ENCODE data around the gene HTRA1.

HTRA1 gene

DNA sequence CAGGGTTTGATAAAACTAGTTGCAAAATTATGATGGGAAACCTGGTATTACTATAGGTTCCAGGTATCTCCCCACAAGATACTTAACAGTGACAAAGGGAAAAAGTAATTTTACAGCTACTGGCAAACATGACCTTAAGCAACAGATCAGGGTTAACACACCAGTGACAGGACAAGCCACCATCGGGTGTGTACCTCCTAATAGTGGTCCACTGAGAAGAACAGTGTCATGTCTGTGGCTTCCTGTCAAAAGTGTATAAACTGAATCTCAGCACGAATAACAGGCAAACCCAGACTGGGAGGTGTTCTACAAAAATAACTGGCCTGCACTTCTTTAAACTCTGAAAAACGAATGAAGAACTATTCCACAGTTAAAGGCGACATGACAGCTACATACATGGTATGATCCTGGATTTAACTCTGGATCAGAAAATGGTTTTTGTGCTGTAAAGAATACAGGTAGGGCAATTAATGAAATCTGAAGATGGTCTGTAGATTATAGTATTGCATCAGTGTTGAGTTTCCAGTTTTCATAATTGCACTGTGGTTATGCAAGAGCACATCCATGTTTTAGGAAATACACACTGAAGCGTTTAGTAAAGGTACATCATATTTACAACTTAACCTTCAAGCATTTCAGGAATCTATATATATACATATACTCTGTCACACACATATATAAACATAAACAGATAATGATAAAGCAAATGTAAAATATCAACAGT lies 38.9 kb upstream of the HTRA1 start:
- no peak overlapping the region for H2AFZ ChIP-seq (ENCODE audit: low read length)
- H2BK120ac ChIP-seq (ENCODE audit: low read depth, low read length): no peak overlapping the region
- no peak overlapping the region for H2BK12ac ChIP-seq (ENCODE audit: low read length)
- H3K4me1 ChIP-seq (ENCODE audit: control insufficient read depth in 2 of 2, insufficient read depth in 1 of 2, low read depth in 1 of 2, low read length in 2 of 2): no peaks in the 10 kb centered on the region
- H3K14ac ChIP-seq (ENCODE audit: low read length): no peak overlapping the region
- H3K36me3 ChIP-seq (replicated peaks in 1 of 2; ENCODE audit: control insufficient read depth in 2 of 2, insufficient read depth in 2 of 2, low read length in 2 of 2): peaks cover 2 to 40% of the 10 kb centered on the region in 2 donors
- H2BK15ac ChIP-seq (ENCODE audit: low read length): no peak overlapping the region
- H2BK5ac ChIP-seq (ENCODE audit: low read length): no peak overlapping the region
- H3K4me2 ChIP-seq (ENCODE audit: insufficient read depth, low read length, poor library complexity, severe bottlenecking): no peak overlapping the region
- H3K27me3 ChIP-seq (ENCODE audit: control insufficient read depth in 3 of 3, insufficient read depth in 3 of 3, low read depth in 1 of 3, low read length in 3 of 3): no peaks in the 10 kb centered on the region
- H4K91ac ChIP-seq (ENCODE audit: low read depth, low read length, poor library complexity): no peak overlapping the region
- H3K18ac ChIP-seq (ENCODE audit: low read length): no peak overlapping the region
- H4K8ac ChIP-seq (ENCODE audit: low read depth, low read length): no peak overlapping the region
- H3K4me3 ChIP-seq (ENCODE audit: low read length in 2 of 2): no peak overlapping the region
- DNase-seq (ENCODE audit: low spot score): no peak
- no peaks in the 10 kb centered on the region for H3K9me3 ChIP-seq (replicated peaks in 1 of 2; ENCODE audit: control insufficient read depth in 2 of 2, insufficient read depth in 1 of 2, low read depth in 1 of 2, low read length in 2 of 2)
- no peak overlapping the region for H3K4ac ChIP-seq (ENCODE audit: low read length)
- no peaks in the 10 kb centered on the region for H3K79me1 ChIP-seq (ENCODE audit: low read depth, low read length)
- no peak overlapping the region for H3K9ac ChIP-seq (ENCODE audit: low read depth, low read length, poor library complexity)
- H3K27ac ChIP-seq (replicated peaks; ENCODE audit: low read length): no peak overlapping the region
- WGBS, 2 donors (ENCODE audit: extremely low coverage in 2 of 2, insufficient read length in 2 of 2, insufficient replicate concordance in 1 of 2): no CpG with 5 or more reads among the region's 5 CpGs
- no peak overlapping the region for H2AK5ac ChIP-seq (ENCODE audit: low read depth, low read length)
- no peak overlapping the region for H3K23ac ChIP-seq (ENCODE audit: low read depth, low read length, poor library complexity)

DNA sequence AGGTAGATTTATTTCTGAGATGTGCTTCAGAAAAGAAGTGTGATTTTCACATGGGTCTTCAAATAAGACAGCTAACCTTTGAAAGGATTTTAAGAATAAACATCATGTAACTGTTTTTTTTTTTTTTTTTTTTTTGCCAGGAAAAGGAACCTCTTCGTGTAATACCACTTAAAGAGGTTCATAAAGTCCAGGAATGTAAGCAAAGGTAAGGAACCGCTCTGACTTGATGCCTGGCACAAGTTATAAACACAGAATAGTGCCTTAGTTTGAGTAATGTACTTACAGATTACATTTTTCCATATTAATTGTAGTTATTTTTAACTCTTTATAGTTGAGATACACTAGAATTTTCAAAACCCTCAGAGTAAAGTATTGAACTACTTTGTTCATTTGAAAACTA lies 37.3 kb upstream of the HTRA1 start:
- Histone ChIP-seq H3K14ac (ENCODE audit: low read length) (no peak overlapping the region), H2AK5ac (ENCODE audit: low read depth, low read length) (no peak overlapping the region), H2BK15ac (ENCODE audit: low read length) (no peak overlapping the region), H3K9ac (ENCODE audit: low read depth, low read length, poor library complexity) (no peak overlapping the region), H3K4me3 (ENCODE audit: low read length in 2 of 2) (no peak overlapping the region), H3K18ac (ENCODE audit: low read length) (no peak overlapping the region), H3K23ac (ENCODE audit: low read depth, low read length, poor library complexity) (no peak overlapping the region), H4K91ac (ENCODE audit: low read depth, low read length, poor library complexity) (no peak overlapping the region), H2AFZ (ENCODE audit: low read length) (no peak overlapping the region), H3K79me1 (ENCODE audit: low read depth, low read length) (no peaks in the 10 kb centered on the region), H2BK5ac (ENCODE audit: low read length) (no peak overlapping the region), H3K27me3 (ENCODE audit: control insufficient read depth in 3 of 3, insufficient read depth in 3 of 3, low read depth in 1 of 3, low read length in 3 of 3) (no peaks in the 10 kb centered on the region), H3K36me3 (replicated peaks in 1 of 2; ENCODE audit: control insufficient read depth in 2 of 2, insufficient read depth in 2 of 2, low read length in 2 of 2) (peaks cover 2 to 44% of the 10 kb centered on the region in 2 donors), H3K27ac (replicated peaks; ENCODE audit: low read length) (no peak overlapping the region), H2BK120ac (ENCODE audit: low read depth, low read length) (no peak overlapping the region), H2BK12ac (ENCODE audit: low read length) (no peak overlapping the region), H4K8ac (ENCODE audit: low read depth, low read length) (no peak overlapping the region), H3K4me1 (ENCODE audit: control insufficient read depth in 2 of 2, insufficient read depth in 1 of 2, low read depth in 1 of 2, low read length in 2 of 2) (no peaks in the 10 kb centered on the region), H3K4me2 (ENCODE audit: insufficient read depth, low read length, poor library complexity, severe bottlenecking) (no peak overlapping the region), H3K9me3 (replicated peaks in 1 of 2; ENCODE audit: control insufficient read depth in 2 of 2, insufficient read depth in 1 of 2, low read depth in 1 of 2, low read length in 2 of 2) (no peaks in the 10 kb centered on the region), H3K4ac (ENCODE audit: low read length) (no peak overlapping the region)
- WGBS, 2 donors (ENCODE audit: extremely low coverage in 2 of 2, insufficient read length in 2 of 2, insufficient replicate concordance in 1 of 2): no CpG with 5 or more reads among the region's 2 CpGs
- no peak for DNase-seq (ENCODE audit: low spot score)

DNA sequence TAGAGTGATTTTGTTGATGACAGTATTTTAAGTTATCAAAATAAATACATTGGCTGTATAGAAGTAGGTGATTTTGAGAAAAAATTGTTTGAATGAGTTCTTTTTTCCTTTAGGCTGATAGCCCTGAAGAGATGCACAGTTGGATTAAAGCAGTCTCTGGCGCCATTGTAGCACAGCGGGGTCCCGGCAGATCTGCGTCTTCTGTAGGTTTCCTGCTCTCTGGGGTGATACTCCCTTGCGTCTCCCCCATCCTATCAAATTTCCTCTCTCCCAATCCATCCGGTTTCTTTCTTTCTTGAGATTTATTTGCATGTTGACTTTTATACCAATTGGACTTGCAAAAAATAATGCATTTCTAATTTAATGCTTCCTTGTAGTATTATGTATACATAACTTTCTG lies 34.5 kb upstream of the HTRA1 start:
- no peak overlapping the region for H3K14ac ChIP-seq (ENCODE audit: low read length)
- H2BK12ac ChIP-seq (ENCODE audit: low read length): no peak overlapping the region
- H3K79me1 ChIP-seq (ENCODE audit: low read depth, low read length): no peaks in the 10 kb centered on the region
- no CpG with 5 or more reads among the region's 6 CpGs for WGBS, 2 donors (ENCODE audit: extremely low coverage in 2 of 2, insufficient read length in 2 of 2, insufficient replicate concordance in 1 of 2)
- H3K18ac ChIP-seq (ENCODE audit: low read length): no peak overlapping the region
- no peak overlapping the region for H3K4me3 ChIP-seq (ENCODE audit: low read length in 2 of 2)
- no peak overlapping the region for H3K4me2 ChIP-seq (ENCODE audit: insufficient read depth, low read length, poor library complexity, severe bottlenecking)
- no peak overlapping the region for H3K9ac ChIP-seq (ENCODE audit: low read depth, low read length, poor library complexity)
- no peaks in the 10 kb centered on the region for H3K27me3 ChIP-seq (ENCODE audit: control insufficient read depth in 3 of 3, insufficient read depth in 3 of 3, low read depth in 1 of 3, low read length in 3 of 3)
- H4K8ac ChIP-seq (ENCODE audit: low read depth, low read length): no peak overlapping the region
- H3K4me1 ChIP-seq (ENCODE audit: control insufficient read depth in 2 of 2, insufficient read depth in 1 of 2, low read depth in 1 of 2, low read length in 2 of 2): no peaks in the 10 kb centered on the region
- DNase-seq (ENCODE audit: low spot score): no peak
- H3K23ac ChIP-seq (ENCODE audit: low read depth, low read length, poor library complexity): no peak overlapping the region
- H2BK120ac ChIP-seq (ENCODE audit: low read depth, low read length): no peak overlapping the region
- no peaks in the 10 kb centered on the region for H3K9me3 ChIP-seq (replicated peaks in 1 of 2; ENCODE audit: control insufficient read depth in 2 of 2, insufficient read depth in 1 of 2, low read depth in 1 of 2, low read length in 2 of 2)
- no peak overlapping the region for H2AFZ ChIP-seq (ENCODE audit: low read length)
- no peak overlapping the region for H2BK15ac ChIP-seq (ENCODE audit: low read length)
- H2AK5ac ChIP-seq (ENCODE audit: low read depth, low read length): no peak overlapping the region
- no peak overlapping the region for H3K4ac ChIP-seq (ENCODE audit: low read length)
- H3K36me3 ChIP-seq (replicated peaks in 1 of 2; ENCODE audit: control insufficient read depth in 2 of 2, insufficient read depth in 2 of 2, low read length in 2 of 2): peaks cover 7 to 45% of the 10 kb centered on the region in 2 donors
- no peak overlapping the region for H4K91ac ChIP-seq (ENCODE audit: low read depth, low read length, poor library complexity)
- H2BK5ac ChIP-seq (ENCODE audit: low read length): no peak overlapping the region
- H3K27ac ChIP-seq (replicated peaks; ENCODE audit: low read length): no peak overlapping the region

DNA sequence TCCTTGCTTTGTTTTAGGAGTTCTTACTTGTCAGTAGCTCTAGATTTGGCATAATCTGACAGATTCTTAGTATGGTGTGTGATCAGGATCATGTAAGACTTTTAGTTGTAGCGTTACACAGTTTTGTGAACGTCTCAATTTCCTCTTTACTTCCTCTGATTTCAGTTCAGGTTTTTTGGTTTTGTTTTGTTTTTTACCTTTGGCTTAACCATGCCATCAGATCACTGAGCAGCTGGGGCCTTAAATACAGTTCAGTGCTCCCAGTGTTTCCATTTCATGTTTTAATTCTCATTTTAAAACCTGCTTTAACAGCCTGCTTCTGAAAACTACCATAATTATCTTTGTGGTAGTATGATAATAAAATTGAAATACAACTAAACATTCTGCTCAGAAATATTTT lies 34.1 kb upstream of the HTRA1 start:
- H4K8ac ChIP-seq (ENCODE audit: low read depth, low read length): no peak overlapping the region
- no peaks in the 10 kb centered on the region for H3K79me1 ChIP-seq (ENCODE audit: low read depth, low read length)
- no CpG with 5 or more reads among the region's 2 CpGs for WGBS, 2 donors (ENCODE audit: extremely low coverage in 2 of 2, insufficient read length in 2 of 2, insufficient replicate concordance in 1 of 2)
- H3K9ac ChIP-seq (ENCODE audit: low read depth, low read length, poor library complexity): no peak overlapping the region
- no peak overlapping the region for H4K91ac ChIP-seq (ENCODE audit: low read depth, low read length, poor library complexity)
- H3K4me2 ChIP-seq (ENCODE audit: insufficient read depth, low read length, poor library complexity, severe bottlenecking): no peak overlapping the region
- no peaks in the 10 kb centered on the region for H3K9me3 ChIP-seq (replicated peaks in 1 of 2; ENCODE audit: control insufficient read depth in 2 of 2, insufficient read depth in 1 of 2, low read depth in 1 of 2, low read length in 2 of 2)
- no peak overlapping the region for H3K14ac ChIP-seq (ENCODE audit: low read length)
- no peak overlapping the region for H3K18ac ChIP-seq (ENCODE audit: low read length)
- no peaks in the 10 kb centered on the region for H3K4me1 ChIP-seq (ENCODE audit: control insufficient read depth in 2 of 2, insufficient read depth in 1 of 2, low read depth in 1 of 2, low read length in 2 of 2)
- no peak overlapping the region for H2BK120ac ChIP-seq (ENCODE audit: low read depth, low read length)
- no peak overlapping the region for H2AK5ac ChIP-seq (ENCODE audit: low read depth, low read length)
- no peak overlapping the region for H2BK12ac ChIP-seq (ENCODE audit: low read length)
- no peak overlapping the region for H3K27ac ChIP-seq (replicated peaks; ENCODE audit: low read length)
- H3K36me3 ChIP-seq (replicated peaks in 1 of 2; ENCODE audit: control insufficient read depth in 2 of 2, insufficient read depth in 2 of 2, low read length in 2 of 2): peaks cover 7 to 42% of the 10 kb centered on the region in 2 donors
- H3K27me3 ChIP-seq (ENCODE audit: control insufficient read depth in 3 of 3, insufficient read depth in 3 of 3, low read depth in 1 of 3, low read length in 3 of 3): no peaks in the 10 kb centered on the region
- H3K23ac ChIP-seq (ENCODE audit: low read depth, low read length, poor library complexity): no peak overlapping the region
- H2BK5ac ChIP-seq (ENCODE audit: low read length): no peak overlapping the region
- H3K4ac ChIP-seq (ENCODE audit: low read length): no peak overlapping the region
- H2BK15ac ChIP-seq (ENCODE audit: low read length): no peak overlapping the region
- H3K4me3 ChIP-seq (ENCODE audit: low read length in 2 of 2): no peak overlapping the region
- no peak for DNase-seq (ENCODE audit: low spot score)
- no peak overlapping the region for H2AFZ ChIP-seq (ENCODE audit: low read length)
